GM12878 (cell line): ENCODE measurements around the gene CTXND2.

Source experiments
- CEBPB ChIP-seq, 2 experiments: fragments of 150-350 bp in 1 of 2; IDR thresholded peaks; 2 replicates each; pipeline ENCODE4 v1.6.1; 2012 to 2014; ENCODE audit warnings: low read depth in 2 of 2, low read length in 2 of 2, borderline replicate concordance in 1 of 2, inconsistent platforms in 1 of 2
- CEBPZ ChIP-seq: fragments of 150-350 bp; IDR thresholded peaks from 2 replicates; pipeline ENCODE4 v1.6.1; 2016; ENCODE audit warnings: low read depth, low read length
- CTCF ChIP-seq, 3 experiments: IDR thresholded peaks in 2 of 3; conservative IDR thresholded peaks in 1 of 3; 2 replicates each; pipeline ENCODE4 v1.5.1; 2011; ENCODE audit warnings: low read depth in 3 of 3, low read length in 3 of 3, mild to moderate bottlenecking in 3 of 3, control low read depth in 2 of 3, moderate library complexity in 2 of 3, inconsistent platforms in 1 of 3, mixed read lengths in 1 of 3; ENCODE audit not compliant: control insufficient read depth in 2 of 3, insufficient read depth in 1 of 3; ENCODE audit errors: extremely low read depth in 1 of 3
- LARP7 ChIP-seq: fragments of 450-650 bp; IDR thresholded peaks from 2 replicates; pipeline ENCODE4 v1.6.1; 2017; ENCODE audit warnings: mild to moderate bottlenecking
- POLR2A ChIP-seq: IDR thresholded peaks from 2 replicates; pipeline ENCODE4 v1.6.1; 2011; ENCODE audit warnings: low read depth, mild to moderate bottlenecking, low read length
- POLR2AphosphoS5 ChIP-seq: IDR thresholded peaks from 2 replicates; pipeline ENCODE4 v1.6.1; 2011; ENCODE audit warnings: mild to moderate bottlenecking, low read length, inconsistent platforms
- SIN3A ChIP-seq: IDR thresholded peaks from 2 replicates; pipeline ENCODE4 v1.6.1; 2012; ENCODE audit warnings: low read depth, low read length, improper control_type of control experiment
- SPI1 ChIP-seq: IDR thresholded peaks from 2 replicates; pipeline ENCODE4 v1.6.1; 2011; ENCODE audit warnings: low read depth, mild to moderate bottlenecking, low read length, moderate library complexity, borderline replicate concordance; ENCODE audit not compliant: insufficient read depth
- TARDBP ChIP-seq: IDR thresholded peaks from 2 replicates; pipeline ENCODE4 v1.6.1; 2016; ENCODE audit warnings: borderline replicate concordance
- TCF12 ChIP-seq: IDR thresholded peaks from 2 replicates; pipeline ENCODE4 v1.6.1; 2011; ENCODE audit warnings: low read depth, mild to moderate bottlenecking, low read length

- TF ChIP-seq POLR2AphosphoS5 = no peak
- no peak for TF ChIP-seq CTCF (IDR thresholded peaks at IDR 0.05 in 2 of 3, conservative IDR thresholded peaks at IDR 0.05 in 1 of 3; ENCODE audit: control insufficient read depth in 2 of 3, extremely low read depth in 1 of 3, insufficient read depth in 1 of 3, low read depth in 3 of 3, low read length in 3 of 3)
- TF ChIP-seq SPI1 = no peak
- no peak for TF ChIP-seq CEBPZ
- no peak for TF ChIP-seq SIN3A
- TF ChIP-seq POLR2A = no peak
- TF ChIP-seq CEBPB (IDR thresholded peaks at IDR 0.05; ENCODE audit: borderline replicate concordance in 1 of 2, low read depth in 2 of 2, low read length in 2 of 2) = no peak
- no peak for TF ChIP-seq TARDBP
- no peak for TF ChIP-seq TCF12
- no peak for TF ChIP-seq LARP7
Measured at GRCh38 chr1:150843474-150843873, 43.5 kb upstream of the CTXND2 start.
